GM21529 (cell line): ENCODE results near the gene PIGK.
"Not testable (repeated sequence)": the region's sequence is repeated elsewhere in the genome, so short reads cannot be mapped to it uniquely, and the experiment has no call there.

Experiments
- ATAC-seq: cut with Tn5 transposase; IDR thresholded peaks from one replicate; pipeline ENCODE4 v1.9.1; 2021; ENCODE audit not compliant: unreplicated experiment

PIGK gene

DNA sequence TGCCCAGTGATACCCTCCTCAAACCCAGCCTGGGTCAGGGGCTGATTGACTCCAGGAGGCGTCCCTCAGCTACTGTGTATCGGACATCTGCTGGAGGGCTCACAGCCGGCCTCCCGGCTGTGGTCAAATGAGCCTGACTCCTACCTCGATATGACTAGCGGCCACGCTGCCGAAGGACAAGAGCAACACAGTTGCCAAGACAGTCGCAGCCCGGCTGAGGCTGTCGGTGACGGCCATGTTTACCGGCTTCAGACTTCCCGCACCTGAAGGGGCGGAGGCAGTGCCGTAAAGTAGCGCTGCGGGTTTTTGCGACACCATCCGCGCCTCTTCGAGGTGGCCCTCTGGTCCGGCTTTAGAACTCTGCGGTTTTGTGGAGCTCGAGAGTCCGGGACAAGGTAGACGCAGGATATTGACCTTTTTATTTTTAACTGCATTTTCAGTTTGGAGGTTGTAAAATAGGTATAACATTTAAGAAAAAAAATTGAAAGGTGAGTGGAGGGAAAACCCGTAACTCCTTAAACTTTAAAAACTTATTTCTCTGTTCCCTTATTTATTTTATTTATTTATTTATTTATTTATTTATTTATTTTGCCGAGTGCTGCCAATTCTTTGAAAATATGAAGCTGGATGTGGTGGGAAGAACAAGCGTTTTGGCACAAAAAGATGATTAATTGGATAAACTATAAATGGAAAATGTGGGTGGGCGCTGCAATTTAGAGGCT lies at the start of gene PIGK:
TSS of gene PIGK (minus strand) at position 265 of the 722 bp plus-strand sequence. CDS start at position 237, 28 bp downstream.
- ATAC-seq = peak; percentile 93

DNA sequence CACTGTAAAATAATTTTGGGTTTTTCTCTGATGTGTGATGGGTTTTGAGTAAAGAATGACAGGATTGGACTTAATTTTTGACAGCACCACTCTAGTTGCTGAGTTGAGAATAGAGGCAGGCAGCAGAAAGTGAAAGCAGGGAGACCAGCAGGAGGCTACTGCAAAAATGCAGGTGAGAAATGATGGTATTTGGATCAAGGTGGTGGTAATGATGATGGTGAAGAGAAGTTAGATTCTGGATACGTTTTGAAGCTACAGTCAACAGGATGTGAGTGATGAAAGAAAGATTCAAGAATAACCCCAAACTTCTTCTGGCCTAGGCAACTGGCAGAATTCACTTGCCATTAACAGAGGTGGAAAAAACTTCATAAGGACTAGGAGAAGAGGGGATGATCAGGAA lies 47.8 kb upstream of the PIGK start:
- no peak for ATAC-seq

DNA sequence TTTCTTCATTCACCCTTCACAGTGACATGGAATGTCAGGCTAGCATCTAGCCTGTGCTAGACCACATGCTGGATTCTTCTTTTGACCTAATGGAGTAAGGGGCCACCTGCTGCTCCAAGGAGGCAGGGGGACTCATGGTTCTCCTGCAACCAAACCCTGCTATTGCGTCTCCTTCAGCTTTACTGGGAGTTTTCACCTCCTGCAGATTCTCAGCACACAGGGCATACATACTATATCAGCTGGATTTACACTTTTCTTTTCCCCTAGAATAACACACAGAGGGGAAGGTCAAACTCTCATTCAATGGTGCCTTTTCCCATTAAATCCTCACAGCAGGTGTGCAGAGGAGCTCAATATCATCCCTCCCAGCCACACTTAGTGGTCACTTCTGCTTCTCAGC lies 46.0 kb upstream of the PIGK start:
- ATAC-seq = no peak

DNA sequence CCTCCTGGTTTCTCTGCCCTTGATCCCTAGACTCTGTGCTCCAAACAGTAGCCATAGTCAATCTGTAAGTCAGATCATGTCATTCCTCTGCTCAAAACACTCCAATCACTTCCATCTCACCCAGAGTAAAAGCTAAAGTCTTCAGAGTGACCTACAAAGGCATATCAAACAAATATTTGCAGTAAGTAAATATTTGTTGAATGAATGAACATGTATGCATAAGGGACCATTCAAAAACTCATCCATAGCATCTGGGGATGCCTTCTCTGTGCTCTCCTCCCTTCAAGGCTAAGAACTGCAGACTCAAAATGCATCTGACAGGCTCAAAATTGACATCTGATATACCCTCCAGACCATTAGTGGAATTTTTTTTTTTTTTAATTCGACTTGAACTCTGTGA lies 44.5 kb upstream of the PIGK start:
- no peak for ATAC-seq

GRCh38 chr1:77253211-77253610 lies 34.0 kb upstream of the PIGK start:
- no peak for ATAC-seq

- no peak for ATAC-seq
Measured at GRCh38 chr1:77250126-77250525, 30.9 kb upstream of the PIGK start.

DNA sequence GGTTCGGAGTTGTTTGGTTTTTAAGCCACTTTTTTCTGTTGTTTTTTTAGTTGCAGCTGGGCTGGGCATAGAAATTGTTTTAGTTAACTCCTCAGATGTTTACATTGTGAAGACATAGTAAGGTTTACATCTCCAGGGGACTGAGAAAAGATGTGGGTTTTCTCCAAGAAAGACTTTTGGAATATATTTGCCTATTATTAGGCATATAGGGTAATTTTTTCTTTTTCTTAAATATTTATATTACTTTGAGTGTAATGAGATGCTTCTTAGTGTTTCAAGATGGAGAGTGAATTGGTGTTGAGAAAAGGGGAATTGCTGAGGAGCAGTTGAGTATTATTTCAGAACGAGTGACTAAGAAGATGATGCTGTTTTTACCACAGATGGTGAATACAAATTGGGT lies 26.6 kb upstream of the PIGK start:
- no peak for ATAC-seq

GRCh38 chr1:77239311-77239710 lies 20.1 kb upstream of the PIGK start:
- no peak for ATAC-seq

- no peak for ATAC-seq
Measured at GRCh38 chr1:77238462-77238861, 19.2 kb upstream of the PIGK start.

- ATAC-seq = no peak
Measured at GRCh38 chr1:77234943-77235342, 15.7 kb upstream of the PIGK start.

GRCh38 chr1:77234096-77234495 lies 14.9 kb upstream of the PIGK start:
- ATAC-seq = no peak

- no peak for ATAC-seq
Measured at GRCh38 chr1:77232829-77233228, 13.6 kb upstream of the PIGK start.

DNA sequence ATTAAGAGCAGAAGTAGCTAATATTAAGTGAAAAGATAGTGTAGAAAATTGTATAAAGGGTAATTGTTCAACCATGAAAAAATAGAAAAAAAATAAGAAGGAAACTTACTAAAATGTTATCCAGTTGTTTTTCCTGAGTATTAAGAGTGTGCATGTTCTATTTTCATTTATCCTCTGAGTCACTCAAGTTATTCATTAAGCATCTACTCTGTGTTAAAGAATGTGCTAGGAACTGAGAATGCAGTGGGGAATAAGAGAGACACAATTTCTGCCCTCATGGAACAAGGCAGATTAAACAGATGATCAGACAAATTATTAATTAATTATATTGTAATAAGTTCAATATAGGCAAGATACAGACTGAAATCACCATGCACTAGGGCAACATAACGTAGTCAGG lies 10.8 kb upstream of the PIGK start:
- no peak for ATAC-seq

GRCh38 chr1:77228836-77229235 lies 9.6 kb upstream of the PIGK start:
- ATAC-seq = no peak

GRCh38 chr1:77227381-77227780 lies 8.2 kb upstream of the PIGK start:
- no peak for ATAC-seq

GRCh38 chr1:77222496-77222895 lies 3.3 kb upstream of the PIGK start:
- no peak for ATAC-seq

DNA sequence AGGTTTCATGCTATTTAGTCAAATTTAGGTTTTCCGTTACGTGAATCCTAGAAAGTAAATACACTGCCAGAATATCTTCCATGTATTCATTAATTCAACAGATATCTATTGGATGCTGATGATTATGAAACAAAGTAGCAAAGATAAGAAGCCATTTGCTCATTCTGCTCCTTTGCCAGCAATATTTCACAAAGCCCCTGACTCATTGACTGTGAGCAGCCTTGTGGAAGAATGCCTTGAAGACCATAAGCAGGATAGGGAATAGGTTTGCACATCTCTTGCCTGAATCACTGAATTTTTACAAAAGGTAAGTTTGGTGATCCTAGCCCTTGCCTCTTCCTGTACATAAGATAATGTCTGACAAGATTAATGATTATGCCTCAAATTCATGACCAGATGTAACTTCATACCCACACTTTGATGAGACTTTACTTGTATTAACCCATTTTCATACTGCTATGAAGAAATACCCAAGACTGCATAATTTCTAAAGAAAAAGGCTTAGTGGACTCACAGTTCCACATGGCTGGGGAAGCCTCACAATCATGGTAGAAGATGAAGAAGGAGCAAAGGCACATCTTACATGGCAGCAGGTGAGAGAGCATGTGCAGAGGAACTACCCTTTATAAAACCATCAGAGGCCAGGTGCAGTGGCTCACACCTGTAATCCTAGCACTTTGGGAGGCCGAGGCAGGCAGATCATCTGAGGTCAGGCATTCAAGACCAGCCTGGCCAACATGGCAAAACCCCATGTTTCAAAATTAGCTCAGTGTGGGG lies 1.6 kb upstream of the PIGK start:
- no peak for ATAC-seq

DNA sequence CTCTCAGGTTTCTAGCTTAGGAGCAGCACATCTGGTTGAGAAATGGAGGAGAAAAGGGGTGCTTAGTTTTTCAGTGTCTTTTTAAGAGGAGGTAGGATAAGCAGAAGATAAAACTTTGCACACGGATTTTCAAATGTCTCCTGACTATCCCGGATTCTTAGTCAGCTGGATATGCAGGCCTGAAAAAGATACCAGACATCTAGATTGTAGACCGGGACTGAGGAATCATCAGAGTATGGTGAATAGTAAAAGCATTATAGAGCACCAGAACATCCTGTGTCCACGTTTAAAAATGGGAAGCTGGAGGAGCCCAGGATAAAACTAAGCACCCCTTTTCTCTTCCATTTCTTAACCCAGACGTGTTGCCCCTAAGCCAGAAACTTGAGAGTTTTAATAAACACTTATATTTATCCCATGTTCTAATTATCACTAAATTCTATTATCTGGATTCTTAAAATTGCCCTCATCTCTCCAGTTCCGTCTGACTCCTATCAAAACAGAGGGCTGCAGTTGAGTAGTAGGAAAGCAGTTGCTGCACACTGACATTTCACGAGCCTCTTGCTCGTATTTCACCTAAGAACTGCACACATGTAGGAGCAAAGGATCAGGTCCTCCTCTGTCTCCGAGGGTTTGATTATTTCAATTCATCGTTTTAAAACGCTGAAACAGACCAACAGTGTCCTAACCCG lies 609 bp downstream of the PIGK start:
- ATAC-seq = peak; percentile 45

DNA sequence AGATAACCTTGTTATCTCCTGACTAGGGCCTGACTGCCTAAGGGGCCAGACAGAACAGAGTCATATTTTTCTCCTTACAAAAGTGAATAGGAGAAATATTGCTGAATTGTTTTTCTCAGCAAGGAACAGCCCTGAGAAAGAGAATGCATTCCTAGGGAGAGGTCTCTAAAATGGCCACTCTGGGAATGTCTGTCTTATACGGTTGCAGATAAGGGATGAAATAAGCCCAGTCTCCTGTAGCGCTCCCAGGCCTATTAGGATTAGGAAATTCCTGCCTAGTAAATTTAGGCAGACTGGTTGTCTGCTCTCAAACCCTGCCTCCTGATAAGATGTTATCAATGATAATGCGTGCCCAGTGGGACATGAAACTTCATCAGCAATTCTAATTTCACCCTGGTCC lies 15.2 kb downstream of the PIGK start:
- ATAC-seq = not testable (repeated sequence)

DNA sequence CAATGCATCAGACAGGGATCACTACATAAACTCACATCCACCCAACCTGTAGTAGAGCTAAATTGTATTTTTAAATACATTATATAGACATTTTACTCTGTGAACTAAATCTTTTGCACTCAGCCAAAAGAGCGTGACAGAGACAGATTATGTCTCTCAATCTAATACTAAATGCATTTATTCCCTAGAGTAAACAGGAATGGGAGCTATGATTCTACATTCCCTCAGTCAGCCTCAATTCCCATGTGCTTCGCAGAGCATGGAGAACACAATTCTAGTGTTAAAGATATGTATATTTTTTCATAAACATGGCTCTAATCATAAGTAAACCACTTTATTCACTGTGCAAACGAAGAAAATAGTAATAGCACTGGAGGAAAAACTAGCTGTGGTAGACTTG lies 16.5 kb downstream of the PIGK start:
- no peak for ATAC-seq

GRCh38 chr1:77200806-77201205 lies 18.4 kb downstream of the PIGK start:
- no peak for ATAC-seq

DNA sequence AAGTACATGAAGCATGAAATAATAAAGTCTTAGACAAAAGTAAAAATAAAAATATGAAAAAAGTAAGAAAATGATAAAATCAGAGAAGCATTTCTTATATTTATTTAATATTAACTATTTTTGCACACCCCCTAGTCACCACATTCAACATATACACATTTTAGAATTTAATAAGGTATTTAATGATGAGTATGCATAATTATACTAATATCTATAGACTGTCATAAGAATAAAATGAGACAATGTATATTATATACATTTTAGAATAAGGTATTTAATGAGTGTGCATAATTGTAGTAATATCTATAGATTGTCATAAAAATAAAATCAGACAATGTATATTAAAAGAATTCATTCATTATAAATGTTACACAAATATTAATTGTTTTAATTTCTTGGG lies 18.9 kb downstream of the PIGK start:
- no peak for ATAC-seq
